Ovary (tissue), 9 donors: Measurements from ENCODE around the gene ADAMTS13. TPM values are rescaled to one million over a fixed set of nuclear protein-coding genes. Genes with fewer than 3 reads are reported as not detected.
"Not testable (repeated sequence)": the region's sequence is repeated elsewhere in the genome, so short reads cannot be mapped to it uniquely, and the experiment has no call there.

ENCODE experiments used
- DNase-seq, 5 donors: peaks; one replicate each; pipeline ENCODE4 v3.0.0-alpha.2; 2019 to 2020
- H3K27ac ChIP-seq, 2 donors: fragments of 200-600 bp; one replicate each; pipeline versions ENCODE4 v1.5.1 to v1.8.0; 2019 to 2022
- H3K27me3 ChIP-seq: fragments of 200-600 bp; one replicate; pipeline ENCODE4 v1.8.0; 2022
- H3K36me3 ChIP-seq: fragments of 200-600 bp; sonication (generic); one replicate; pipeline ENCODE4 v1.5.1; 2019
- H3K4me1 ChIP-seq: one replicate; pipeline ENCODE4 v1.8.1; 2013; ENCODE audit warnings: mild to moderate bottlenecking, moderate library complexity; ENCODE audit not compliant: insufficient read depth
- H3K4me3 ChIP-seq: fragments of 200-600 bp; sonication (generic); one replicate; pipeline ENCODE4 v1.5.1; 2017
- H3K9me3 ChIP-seq, 2 donors: fragments of 200-600 bp in 1 of 2; sonication (generic) in 1 of 2; one replicate each; pipeline versions ENCODE4 v1.5.1 to v1.8.1; 2013 to 2019; ENCODE audit warnings: mild to moderate bottlenecking in 1 of 2, moderate library complexity in 1 of 2
- EP300 ChIP-seq: sonication (generic); formaldehyde crosslinking; IDR thresholded peaks from one replicate; pipeline ENCODE4 v1.6.1; 2017; ENCODE audit warnings: antibody characterized with exemption
- POLR2A ChIP-seq: fragments of 450-650 bp; IDR thresholded peaks from one replicate; pipeline ENCODE4 v1.6.1; 2017; ENCODE audit warnings: antibody characterized with exemption, mild to moderate bottlenecking, moderate library complexity
- WGBS, 3 donors: extraction: QIAGEN DNeasy Blood & Tissue Kit in 1 of 3; methylation state at CpG; one replicate each; pipeline versions ENCODE4 v1.1.5 to v1.1.7; 2013 to 2017; 5-methylcytosine and 5-hydroxymethylcytosine counted together
- intact Hi-C, 4 donors: fragments of 100-400 bp; cut with DNase I; formaldehyde crosslinking; loops; one replicate each; pipeline versions ENCODE4 v1.11.0 to v1.15.1; 2022 to 2023
- polyA plus RNA-seq, 2 donors: library from polyadenylated mRNA; stranded (reverse); fragments of 200-250 nt in 1 of 2; fragments of 350-450 nt in 1 of 2; fragmentation: Illumina TruSeq in 1 of 2; extraction: RNeasy Lipid Tissue Mini Kit (QIAGEN cat#74804) in 1 of 2; gene quantifications; one replicate each; pipeline ENCODE4 v1.2.3, GENCODE V29; 2013 to 2014
- total RNA-seq, 7 donors: library from RNA; depleted of rRNA in 2 of 7; stranded (reverse); fragments of >200 nt in 2 of 7; fragmentation: NEBNext Ultra II Directional in 3 of 7; extraction: Animal tissue kit (Norgen Biotek cat#: 25700) in 3 of 7; gene quantifications; one replicate each; pipeline versions ENCODE4 v1.1.0 to v1.2.4, GENCODE V29; 2016 to 2023
- TF ChIP-seq, protein P1 (sequence below), 3 donors: fragments of 450-650 bp in 2 of 3; fragments of 200-600 bp in 1 of 3; IDR thresholded peaks; one replicate each; pipeline versions ENCODE4 v1.5.1 to v1.8.0; 2016 to 2022; ENCODE audit warnings: antibody characterized with exemption in 3 of 3, mild to moderate bottlenecking in 1 of 3
- donor health status: DM: no; HTN: no; CAD: no; lungs with moderate emphysema.
- donor health status: DM: no; HTN: no; CAD: no.
- donor health status: Bipolar disorder and iron deficiency.
- donor health status: DM: yes; HTN: yes; CAD: no.
- donor health status: DM: no; HTN: no; CAD: no.
- donor health status: DM: yes; HTN: yes; CAD: no.

Gene ADAMTS13
- total and polyA plus RNA-seq, 9 donors, result 0.45 to 4.2 (median 3.6) TPM

GRCh38 chr9:133449760-133450159, 27.6 kb downstream of the ADAMTS13 start:
- TF ChIP-seq EP300, result no peak
- TF ChIP-seq POLR2A, result no peak
- TF ChIP-seq, protein P1, sequence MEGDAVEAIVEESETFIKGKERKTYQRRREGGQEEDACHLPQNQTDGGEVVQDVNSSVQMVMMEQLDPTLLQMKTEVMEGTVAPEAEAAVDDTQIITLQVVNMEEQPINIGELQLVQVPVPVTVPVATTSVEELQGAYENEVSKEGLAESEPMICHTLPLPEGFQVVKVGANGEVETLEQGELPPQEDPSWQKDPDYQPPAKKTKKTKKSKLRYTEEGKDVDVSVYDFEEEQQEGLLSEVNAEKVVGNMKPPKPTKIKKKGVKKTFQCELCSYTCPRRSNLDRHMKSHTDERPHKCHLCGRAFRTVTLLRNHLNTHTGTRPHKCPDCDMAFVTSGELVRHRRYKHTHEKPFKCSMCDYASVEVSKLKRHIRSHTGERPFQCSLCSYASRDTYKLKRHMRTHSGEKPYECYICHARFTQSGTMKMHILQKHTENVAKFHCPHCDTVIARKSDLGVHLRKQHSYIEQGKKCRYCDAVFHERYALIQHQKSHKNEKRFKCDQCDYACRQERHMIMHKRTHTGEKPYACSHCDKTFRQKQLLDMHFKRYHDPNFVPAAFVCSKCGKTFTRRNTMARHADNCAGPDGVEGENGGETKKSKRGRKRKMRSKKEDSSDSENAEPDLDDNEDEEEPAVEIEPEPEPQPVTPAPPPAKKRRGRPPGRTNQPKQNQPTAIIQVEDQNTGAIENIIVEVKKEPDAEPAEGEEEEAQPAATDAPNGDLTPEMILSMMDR (IDR thresholded peaks at IDR 0.05), result no peak
- no peaks in the 10 kb centered on the region for H3K36me3 ChIP-seq
- no peak overlapping the region for H3K4me3 ChIP-seq
- intact Hi-C loops, result no loop called here
- no peaks in the 10 kb centered on the region for H3K27me3 ChIP-seq
- H3K9me3 ChIP-seq, result no peaks in the 10 kb centered on the region
- WGBS, 3 donors, result 93 to 99% (median 96%) methylated on average over 12 of the region's 12 CpGs
- H3K4me1 ChIP-seq, result no peaks in the 10 kb centered on the region
- no peak overlapping the region for H3K27ac ChIP-seq
- DNase-seq, result no peak

DNA sequence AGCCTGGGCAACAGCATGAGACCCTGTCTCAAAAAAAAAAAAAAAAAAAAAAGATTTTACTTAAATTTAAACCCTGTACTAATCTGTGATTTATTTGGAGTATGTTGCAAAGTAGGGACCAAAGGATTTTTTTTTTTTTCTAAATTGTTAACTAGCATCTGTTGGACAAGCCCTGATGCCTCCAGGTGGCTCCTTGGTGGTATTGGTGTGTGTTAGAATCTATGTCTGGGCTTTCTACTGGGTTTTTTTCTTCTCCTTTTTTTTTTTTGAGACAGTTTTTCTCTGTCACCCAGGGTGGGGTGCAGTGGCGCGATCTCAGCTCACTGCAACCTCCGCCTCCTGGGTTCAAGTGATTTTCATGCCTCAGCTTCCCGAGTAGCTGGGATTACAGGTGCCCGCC, 29.7 kb downstream of the ADAMTS13 start:
- H3K27ac ChIP-seq, H3K4me3 ChIP-seq, intact Hi-C loops, DNase-seq, H3K27me3 ChIP-seq, H3K9me3 ChIP-seq, H3K4me1 ChIP-seq, H3K36me3 ChIP-seq: not testable (repeated sequence)
- 92 to 96% (median 93%) methylated on average over 5 of the region's 5 CpGs for WGBS, 3 donors

DNA sequence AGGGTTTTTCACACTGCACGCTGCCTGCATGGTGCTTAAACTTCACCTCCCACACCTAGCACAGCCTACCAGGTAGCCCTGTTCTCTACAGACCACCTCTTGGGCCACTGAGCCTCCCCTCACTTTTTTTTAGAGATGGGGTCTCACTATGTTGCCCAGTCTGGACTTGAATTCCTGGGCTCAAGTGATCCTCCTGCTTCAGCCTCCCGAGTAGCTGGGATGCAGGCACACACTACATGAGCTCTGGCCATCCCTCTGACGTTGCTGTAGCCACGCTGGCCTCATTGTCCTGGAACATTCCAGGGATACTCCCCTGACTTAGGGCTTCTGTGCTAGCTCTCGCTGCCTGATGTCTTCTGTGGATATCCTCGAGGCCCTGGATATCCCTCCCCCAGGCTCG, 30.4 kb downstream of the ADAMTS13 start:
- no peaks in the 10 kb centered on the region for H3K27me3 ChIP-seq
- intact Hi-C loops, result no loop called here

GRCh38 chr9:133453651-133454050, 31.5 kb downstream of the ADAMTS13 start:
- no peaks in the 10 kb centered on the region for H3K9me3 ChIP-seq
- no peak overlapping the region for H3K4me3 ChIP-seq
- no peak for TF ChIP-seq EP300
- TF ChIP-seq POLR2A, result no peak
- TF ChIP-seq, protein P1 (IDR thresholded peaks at IDR 0.05), result no peak
- no peak for DNase-seq
- no peaks in the 10 kb centered on the region for H3K36me3 ChIP-seq
- intact Hi-C loops, result no loop called here
- H3K27ac ChIP-seq, result no peak overlapping the region
- 76 to 83% (median 81%) methylated on average over 11 of the region's 11 CpGs for WGBS, 3 donors
- no peaks in the 10 kb centered on the region for H3K4me1 ChIP-seq
- H3K27me3 ChIP-seq, result no peaks in the 10 kb centered on the region

More for the DNA sequence above, 30.4 kb downstream of the ADAMTS13 start:
- Histone ChIP-seq H3K4me3 (no peak overlapping the region), H3K9me3 (no peaks in the 10 kb centered on the region), H3K4me1 (no peaks in the 10 kb centered on the region), H3K36me3 (no peaks in the 10 kb centered on the region), H3K27ac (no peak overlapping the region)
- no peak for DNase-seq
- TF ChIP-seq EP300 (no peak), POLR2A (no peak)
- TF ChIP-seq, protein P1 (IDR thresholded peaks at IDR 0.05), result no peak
- WGBS, 3 donors, result 86 to 88% (median 86%) methylated on average over 7 of the region's 7 CpGs

DNA sequence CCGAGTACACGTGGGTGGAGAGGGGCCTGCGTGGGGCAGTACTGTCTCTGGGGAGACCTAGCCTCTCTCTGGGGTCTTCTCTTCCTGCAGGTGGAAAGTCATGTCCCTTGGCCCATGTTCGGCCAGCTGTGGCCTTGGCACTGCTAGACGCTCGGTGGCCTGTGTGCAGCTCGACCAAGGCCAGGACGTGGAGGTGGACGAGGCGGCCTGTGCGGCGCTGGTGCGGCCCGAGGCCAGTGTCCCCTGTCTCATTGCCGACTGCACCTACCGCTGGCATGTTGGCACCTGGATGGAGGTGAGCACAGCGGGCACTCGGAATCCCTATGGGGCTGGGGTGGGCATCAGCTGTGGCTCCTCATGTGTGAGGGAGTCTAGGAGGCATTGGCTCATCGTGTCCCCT, 32.2 kb downstream of the ADAMTS13 start:
- no peak overlapping the region for H3K4me3 ChIP-seq
- no peak for DNase-seq
- H3K27me3 ChIP-seq, result no peaks in the 10 kb centered on the region
- 84 to 85% (median 84%) methylated on average over 19 of the region's 19 CpGs for WGBS, 3 donors
- H3K9me3 ChIP-seq, result no peaks in the 10 kb centered on the region
- TF ChIP-seq, protein P1 (IDR thresholded peaks at IDR 0.05), result no peak
- no peak for TF ChIP-seq POLR2A
- no peak for TF ChIP-seq EP300
- intact Hi-C loops, result no loop called here
- H3K27ac ChIP-seq, result no peak overlapping the region
- H3K36me3 ChIP-seq, result no peaks in the 10 kb centered on the region
- H3K4me1 ChIP-seq, result no peaks in the 10 kb centered on the region
